DOHH2 (cell line): ENCODE results near the gene SAMD9.

Experiments
- EZH2phosphoT487 ChIP-seq: fragments of 200-600 bp; sonication (generic); IDR thresholded peaks from 2 replicates; pipeline ENCODE4 v1.6.1; 2017; ENCODE audit warnings: borderline replicate concordance, mild to moderate bottlenecking, antibody characterized with exemption, low read length, moderate library complexity, mixed read lengths
- TF ChIP-seq, protein P1 (sequence below): fragments of 200-600 bp; sonication (generic); IDR thresholded peaks from one replicate; pipeline ENCODE4 v1.5.1; 2014; ENCODE audit warnings: antibody characterized with exemption, mild to moderate bottlenecking, low read depth, low read length; ENCODE audit not compliant: poor library complexity, severe bottlenecking

DNA sequence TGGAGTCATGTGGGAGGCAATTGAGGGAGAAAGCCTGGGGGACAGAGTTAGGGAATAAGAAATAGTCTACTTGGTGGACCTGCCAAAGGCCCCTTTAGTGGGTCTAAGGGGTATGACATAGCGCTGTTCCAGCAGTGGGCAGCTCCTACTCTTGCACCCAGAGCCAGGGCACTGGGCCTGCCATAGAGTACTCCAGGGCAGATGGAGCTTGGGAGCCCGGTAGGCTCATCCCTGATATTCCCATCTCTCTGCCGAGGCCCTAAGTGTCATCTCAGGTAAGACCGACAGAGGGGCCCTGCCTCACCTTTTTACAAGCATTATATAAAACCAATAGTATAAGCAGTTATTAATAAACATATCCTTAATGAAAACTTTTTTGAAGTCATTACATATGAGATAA is 20.8 kb upstream of the SAMD9 start:
- TF ChIP-seq, protein P1, sequence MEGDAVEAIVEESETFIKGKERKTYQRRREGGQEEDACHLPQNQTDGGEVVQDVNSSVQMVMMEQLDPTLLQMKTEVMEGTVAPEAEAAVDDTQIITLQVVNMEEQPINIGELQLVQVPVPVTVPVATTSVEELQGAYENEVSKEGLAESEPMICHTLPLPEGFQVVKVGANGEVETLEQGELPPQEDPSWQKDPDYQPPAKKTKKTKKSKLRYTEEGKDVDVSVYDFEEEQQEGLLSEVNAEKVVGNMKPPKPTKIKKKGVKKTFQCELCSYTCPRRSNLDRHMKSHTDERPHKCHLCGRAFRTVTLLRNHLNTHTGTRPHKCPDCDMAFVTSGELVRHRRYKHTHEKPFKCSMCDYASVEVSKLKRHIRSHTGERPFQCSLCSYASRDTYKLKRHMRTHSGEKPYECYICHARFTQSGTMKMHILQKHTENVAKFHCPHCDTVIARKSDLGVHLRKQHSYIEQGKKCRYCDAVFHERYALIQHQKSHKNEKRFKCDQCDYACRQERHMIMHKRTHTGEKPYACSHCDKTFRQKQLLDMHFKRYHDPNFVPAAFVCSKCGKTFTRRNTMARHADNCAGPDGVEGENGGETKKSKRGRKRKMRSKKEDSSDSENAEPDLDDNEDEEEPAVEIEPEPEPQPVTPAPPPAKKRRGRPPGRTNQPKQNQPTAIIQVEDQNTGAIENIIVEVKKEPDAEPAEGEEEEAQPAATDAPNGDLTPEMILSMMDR: no peak
- TF ChIP-seq EZH2phosphoT487: no peak
